GM23338 (cell line): ENCODE measurements around the gene CCDC57. TPM values are rescaled to one million over a fixed set of nuclear protein-coding genes. Genes with fewer than 3 reads are reported as not detected.

ENCODE experiments used
- ATAC-seq: fragments of 200-7000 bp; cut with Tn5 transposase; 3 replicates; pipeline ENCODE4 v1.9.1; 2020
- DNase-seq: peaks from one replicate; pipeline ENCODE4 v3.0.0-alpha.2; 2015; ENCODE audit warnings: low spot score
- H2AFZ ChIP-seq: fragments of 200-600 bp; sonication (generic); 2 replicates; pipeline ENCODE4 v1.8.0; 2016; ENCODE audit warnings: antibody characterized with exemption, mild to moderate bottlenecking, moderate library complexity
- H3F3A ChIP-seq: fragments of 200-600 bp; sonication (generic); replicated peaks from 2 replicates; pipeline ENCODE4 v1.8.0; 2017; ENCODE audit warnings: antibody characterized with exemption, mixed run types, low read depth
- H3K27ac ChIP-seq: fragments of 200-600 bp; sonication (generic); 2 replicates; pipeline ENCODE4 v1.6.1; 2016; ENCODE audit warnings: low read depth
- H3K27me3 ChIP-seq: fragments of 200-600 bp; sonication (generic); 2 replicates; pipeline ENCODE4 v1.8.0; 2016; ENCODE audit warnings: mild to moderate bottlenecking, mixed run types, moderate library complexity; ENCODE audit not compliant: insufficient read depth
- H3K36me3 ChIP-seq: fragments of 200-600 bp; sonication (generic); 2 replicates; pipeline ENCODE4 v1.8.0; 2016; ENCODE audit warnings: mild to moderate bottlenecking; ENCODE audit not compliant: insufficient read depth
- H3K4me1 ChIP-seq: fragments of 200-600 bp; sonication (generic); 2 replicates; pipeline ENCODE4 v1.8.0; 2016; ENCODE audit warnings: mild to moderate bottlenecking, moderate library complexity; ENCODE audit not compliant: insufficient read depth
- H3K4me2 ChIP-seq: fragments of 200-600 bp; sonication (generic); 2 replicates; pipeline ENCODE4 v1.7.1; 2017; ENCODE audit warnings: mixed run types
- H3K4me3 ChIP-seq: fragments of 200-600 bp; sonication (generic); 2 replicates; pipeline ENCODE4 v1.6.1; 2016; ENCODE audit warnings: mixed run types
- H3K79me2 ChIP-seq: fragments of 200-600 bp; sonication (generic); replicated peaks from 2 replicates; pipeline ENCODE4 v1.8.0; 2017; ENCODE audit warnings: mild to moderate bottlenecking; ENCODE audit not compliant: insufficient read depth
- H3K9me2 ChIP-seq: fragments of 200-600 bp; sonication (generic); 2 replicates; pipeline ENCODE4 v1.8.0; 2017; ENCODE audit not compliant: insufficient read depth
- H4K20me1 ChIP-seq: fragments of 200-600 bp; sonication (generic); replicated peaks from 2 replicates; pipeline ENCODE4 v1.8.0; 2017; ENCODE audit warnings: mild to moderate bottlenecking; ENCODE audit not compliant: insufficient read depth
- H3K27ac Mint-ChIP-seq: 2 replicates; pipeline ENCODE4 v1.8.0; 2020; ENCODE audit warnings: inconsistent platforms, mild to moderate bottlenecking, moderate library complexity, mixed read lengths
- H3K27me3 Mint-ChIP-seq: 3 replicates; pipeline ENCODE4 v1.8.0; 2022; ENCODE audit warnings: low read depth, mild to moderate bottlenecking, moderate library complexity, mixed read lengths, inconsistent platforms; ENCODE audit not compliant: insufficient read depth, poor library complexity
- H3K36me3 Mint-ChIP-seq: 3 replicates; pipeline ENCODE4 v1.8.0; 2021; ENCODE audit warnings: low read depth, mild to moderate bottlenecking, inconsistent platforms, moderate library complexity, mixed read lengths
- H3K4me1 Mint-ChIP-seq: 3 replicates; pipeline ENCODE4 v1.8.0; 2020; ENCODE audit warnings: mild to moderate bottlenecking, inconsistent platforms, mixed read lengths
- H3K4me3 Mint-ChIP-seq: 3 replicates; pipeline ENCODE4 v1.8.0; 2021; ENCODE audit warnings: moderate library complexity, mild to moderate bottlenecking, inconsistent platforms, mixed read lengths
- H3K9me3 Mint-ChIP-seq: 3 replicates; pipeline ENCODE4 v1.8.0; 2020; ENCODE audit warnings: moderate library complexity, mild to moderate bottlenecking, inconsistent platforms, mixed read lengths
- EZH2 ChIP-seq: fragments of 200-600 bp; sonication (generic); IDR thresholded peaks from one replicate; pipeline ENCODE4 v1.8.0; 2017; ENCODE audit warnings: antibody characterized with exemption, mild to moderate bottlenecking, low read depth; ENCODE audit not compliant: unreplicated experiment
- EZH2phosphoT487 ChIP-seq: fragments of 200-600 bp; sonication (generic); IDR thresholded peaks from one replicate; pipeline ENCODE4 v1.8.1; 2018; ENCODE audit warnings: antibody characterized with exemption; ENCODE audit not compliant: unreplicated experiment
- POLR2AphosphoS5 ChIP-seq: IDR thresholded peaks from 2 replicates; pipeline ENCODE4 v1.6.1; 2016; ENCODE audit warnings: antibody characterized with exemption, low read depth
- STAT1 ChIP-seq: IDR thresholded peaks from one replicate; pipeline ENCODE4 v1.6.1; 2016; ENCODE audit warnings: antibody characterized with exemption; ENCODE audit not compliant: unreplicated experiment
- ZNF114 ChIP-seq: fragments of 250-450 bp; sonication (Bioruptor Pico); IDR thresholded peaks from 2 replicates; pipeline ENCODE4 v1.5.0; 2020; ENCODE audit warnings: mild to moderate bottlenecking, moderate library complexity
- ZNF331 ChIP-seq: fragments of 250-450 bp; sonication (Bioruptor Pico); IDR thresholded peaks from 2 replicates; pipeline ENCODE4 v1.5.0; 2020; ENCODE audit warnings: low read depth, mild to moderate bottlenecking, moderate library complexity
- polyA plus RNA-seq: library from polyadenylated mRNA; unstranded; fragments of >200 nt; fragmentation: Nextera tagmentation; extraction: Ambion mirVana; gene quantifications from 2 replicates; pipeline ENCODE4 v1.2.1, GENCODE V29; 2016
- total RNA-seq: library from RNA; depleted of rRNA; stranded (reverse); fragments of >200 nt; shearing (Covaris generic); gene quantifications from 2 replicates; pipeline ENCODE4 v1.2.3, GENCODE V29; 2014
- TF ChIP-seq, protein P1 (sequence below): IDR thresholded peaks from one replicate; pipeline ENCODE4 v1.6.1; 2018; ENCODE audit warnings: antibody characterized with exemption; ENCODE audit not compliant: unreplicated experiment
- TF ChIP-seq, protein P2 (sequence below): fragments of 250-450 bp; sonication (Bioruptor Pico); IDR thresholded peaks from 2 replicates; pipeline ENCODE4 v1.5.0; 2020; ENCODE audit warnings: mild to moderate bottlenecking, moderate library complexity

The CCDC57 gene
- total and polyA plus RNA-seq, 2 experiments from 2014 or later, result 7.0 to 16.3 TPM

DNA sequence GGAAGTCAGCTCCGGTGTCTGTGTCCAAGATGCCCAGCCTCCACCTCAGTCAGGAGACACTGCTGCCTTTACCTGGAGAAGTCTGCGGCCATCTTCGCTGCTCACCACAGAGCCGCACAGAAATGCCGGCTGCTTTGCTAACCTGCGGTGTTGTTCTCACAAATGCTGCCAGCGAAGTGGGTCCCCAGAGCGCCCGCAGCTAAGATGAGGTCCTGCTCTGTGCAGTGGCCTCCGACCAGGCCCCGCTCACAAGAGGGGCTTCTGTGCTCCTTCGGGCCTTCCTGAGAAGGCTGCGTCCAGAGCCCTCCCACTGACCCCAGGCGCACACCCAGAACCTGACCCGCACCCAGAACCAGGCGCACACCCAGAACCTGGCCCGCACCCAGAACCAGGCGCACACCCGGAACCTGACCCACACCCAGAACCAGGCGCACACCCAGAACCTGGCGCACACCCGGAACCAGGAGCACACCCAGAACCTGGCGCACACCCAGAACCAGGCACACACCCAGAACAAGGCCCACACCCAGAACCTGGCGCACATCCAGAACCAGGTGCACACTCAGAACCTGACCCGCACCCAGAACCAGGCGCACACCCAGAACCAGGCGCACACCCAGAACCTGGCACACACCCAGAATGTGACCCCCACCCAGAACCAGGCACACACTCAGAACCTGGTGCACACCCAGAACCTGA lies 63.1 kb downstream of the CCDC57 start:
- H4K20me1 ChIP-seq, result no peaks in the 10 kb centered on the region; the same call in 1 of the 2 replicates
- no peaks in the 10 kb centered on the region for H3K79me2 ChIP-seq
- no peaks in the 10 kb centered on the region for H3K4me1 ChIP-seq
- no peak for DNase-seq
- no peaks in the 10 kb centered on the region for H3K4me1 Mint-ChIP-seq
- no peak overlapping the region for H3K4me3 Mint-ChIP-seq
- peaks cover 19% of the 10 kb centered on the region for H3K9me3 Mint-ChIP-seq
- no peak overlapping the region for H3K4me2 ChIP-seq
- H3K27me3 ChIP-seq, result no peaks in the 10 kb centered on the region
- H3K4me3 ChIP-seq, result no peak overlapping the region
- H3K27ac ChIP-seq, result no peak overlapping the region
- no peak overlapping the region for H3K27ac Mint-ChIP-seq
- H3F3A ChIP-seq, result no peaks in the 10 kb centered on the region
- TF ChIP-seq, protein P1, sequence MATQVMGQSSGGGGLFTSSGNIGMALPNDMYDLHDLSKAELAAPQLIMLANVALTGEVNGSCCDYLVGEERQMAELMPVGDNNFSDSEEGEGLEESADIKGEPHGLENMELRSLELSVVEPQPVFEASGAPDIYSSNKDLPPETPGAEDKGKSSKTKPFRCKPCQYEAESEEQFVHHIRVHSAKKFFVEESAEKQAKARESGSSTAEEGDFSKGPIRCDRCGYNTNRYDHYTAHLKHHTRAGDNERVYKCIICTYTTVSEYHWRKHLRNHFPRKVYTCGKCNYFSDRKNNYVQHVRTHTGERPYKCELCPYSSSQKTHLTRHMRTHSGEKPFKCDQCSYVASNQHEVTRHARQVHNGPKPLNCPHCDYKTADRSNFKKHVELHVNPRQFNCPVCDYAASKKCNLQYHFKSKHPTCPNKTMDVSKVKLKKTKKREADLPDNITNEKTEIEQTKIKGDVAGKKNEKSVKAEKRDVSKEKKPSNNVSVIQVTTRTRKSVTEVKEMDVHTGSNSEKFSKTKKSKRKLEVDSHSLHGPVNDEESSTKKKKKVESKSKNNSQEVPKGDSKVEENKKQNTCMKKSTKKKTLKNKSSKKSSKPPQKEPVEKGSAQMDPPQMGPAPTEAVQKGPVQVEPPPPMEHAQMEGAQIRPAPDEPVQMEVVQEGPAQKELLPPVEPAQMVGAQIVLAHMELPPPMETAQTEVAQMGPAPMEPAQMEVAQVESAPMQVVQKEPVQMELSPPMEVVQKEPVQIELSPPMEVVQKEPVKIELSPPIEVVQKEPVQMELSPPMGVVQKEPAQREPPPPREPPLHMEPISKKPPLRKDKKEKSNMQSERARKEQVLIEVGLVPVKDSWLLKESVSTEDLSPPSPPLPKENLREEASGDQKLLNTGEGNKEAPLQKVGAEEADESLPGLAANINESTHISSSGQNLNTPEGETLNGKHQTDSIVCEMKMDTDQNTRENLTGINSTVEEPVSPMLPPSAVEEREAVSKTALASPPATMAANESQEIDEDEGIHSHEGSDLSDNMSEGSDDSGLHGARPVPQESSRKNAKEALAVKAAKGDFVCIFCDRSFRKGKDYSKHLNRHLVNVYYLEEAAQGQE, result no peak
- no peak for TF ChIP-seq EZH2phosphoT487
- TF ChIP-seq ZNF331 (CRISPR knock-in tag), result no peak
- H2AFZ ChIP-seq, result no peak overlapping the region
- ATAC-seq, result no peak
- H3K9me2 ChIP-seq, result no peaks in the 10 kb centered on the region
- H3K36me3 Mint-ChIP-seq, result peaks cover 22% of the 10 kb centered on the region
- no peaks in the 10 kb centered on the region for H3K36me3 ChIP-seq
- H3K27me3 Mint-ChIP-seq, result peaks cover 14% of the 10 kb centered on the region

GRCh38 chr17:82148997-82149396 lies 63.6 kb downstream of the CCDC57 start:
- H3K27me3 ChIP-seq, result no peaks in the 10 kb centered on the region
- no peak overlapping the region for H3K4me2 ChIP-seq
- H3K4me3 ChIP-seq, result no peak overlapping the region
- H3K9me2 ChIP-seq, result no peaks in the 10 kb centered on the region
- peaks cover 14% of the 10 kb centered on the region for H3K27me3 Mint-ChIP-seq
- H3K36me3 Mint-ChIP-seq, result peaks cover 22% of the 10 kb centered on the region
- H3F3A ChIP-seq, result no peaks in the 10 kb centered on the region
- H3K27ac ChIP-seq, result no peak overlapping the region
- ATAC-seq (no peak), DNase-seq (no peak)
- peaks cover 19% of the 10 kb centered on the region for H3K9me3 Mint-ChIP-seq
- H2AFZ ChIP-seq, result no peak overlapping the region
- no peak overlapping the region for H3K27ac Mint-ChIP-seq
- H3K79me2 ChIP-seq, result no peaks in the 10 kb centered on the region
- no peaks in the 10 kb centered on the region for H3K4me1 ChIP-seq
- no peaks in the 10 kb centered on the region; the same call in 1 of the 2 replicates for H4K20me1 ChIP-seq
- H3K4me1 Mint-ChIP-seq, result no peaks in the 10 kb centered on the region
- no peaks in the 10 kb centered on the region for H3K36me3 ChIP-seq
- H3K4me3 Mint-ChIP-seq, result no peak overlapping the region
- TF ChIP-seq STAT1, result no peak
- no peak for TF ChIP-seq EZH2
- TF ChIP-seq, protein P1, result no peak
- no peak for TF ChIP-seq ZNF114
- TF ChIP-seq, protein P2, sequence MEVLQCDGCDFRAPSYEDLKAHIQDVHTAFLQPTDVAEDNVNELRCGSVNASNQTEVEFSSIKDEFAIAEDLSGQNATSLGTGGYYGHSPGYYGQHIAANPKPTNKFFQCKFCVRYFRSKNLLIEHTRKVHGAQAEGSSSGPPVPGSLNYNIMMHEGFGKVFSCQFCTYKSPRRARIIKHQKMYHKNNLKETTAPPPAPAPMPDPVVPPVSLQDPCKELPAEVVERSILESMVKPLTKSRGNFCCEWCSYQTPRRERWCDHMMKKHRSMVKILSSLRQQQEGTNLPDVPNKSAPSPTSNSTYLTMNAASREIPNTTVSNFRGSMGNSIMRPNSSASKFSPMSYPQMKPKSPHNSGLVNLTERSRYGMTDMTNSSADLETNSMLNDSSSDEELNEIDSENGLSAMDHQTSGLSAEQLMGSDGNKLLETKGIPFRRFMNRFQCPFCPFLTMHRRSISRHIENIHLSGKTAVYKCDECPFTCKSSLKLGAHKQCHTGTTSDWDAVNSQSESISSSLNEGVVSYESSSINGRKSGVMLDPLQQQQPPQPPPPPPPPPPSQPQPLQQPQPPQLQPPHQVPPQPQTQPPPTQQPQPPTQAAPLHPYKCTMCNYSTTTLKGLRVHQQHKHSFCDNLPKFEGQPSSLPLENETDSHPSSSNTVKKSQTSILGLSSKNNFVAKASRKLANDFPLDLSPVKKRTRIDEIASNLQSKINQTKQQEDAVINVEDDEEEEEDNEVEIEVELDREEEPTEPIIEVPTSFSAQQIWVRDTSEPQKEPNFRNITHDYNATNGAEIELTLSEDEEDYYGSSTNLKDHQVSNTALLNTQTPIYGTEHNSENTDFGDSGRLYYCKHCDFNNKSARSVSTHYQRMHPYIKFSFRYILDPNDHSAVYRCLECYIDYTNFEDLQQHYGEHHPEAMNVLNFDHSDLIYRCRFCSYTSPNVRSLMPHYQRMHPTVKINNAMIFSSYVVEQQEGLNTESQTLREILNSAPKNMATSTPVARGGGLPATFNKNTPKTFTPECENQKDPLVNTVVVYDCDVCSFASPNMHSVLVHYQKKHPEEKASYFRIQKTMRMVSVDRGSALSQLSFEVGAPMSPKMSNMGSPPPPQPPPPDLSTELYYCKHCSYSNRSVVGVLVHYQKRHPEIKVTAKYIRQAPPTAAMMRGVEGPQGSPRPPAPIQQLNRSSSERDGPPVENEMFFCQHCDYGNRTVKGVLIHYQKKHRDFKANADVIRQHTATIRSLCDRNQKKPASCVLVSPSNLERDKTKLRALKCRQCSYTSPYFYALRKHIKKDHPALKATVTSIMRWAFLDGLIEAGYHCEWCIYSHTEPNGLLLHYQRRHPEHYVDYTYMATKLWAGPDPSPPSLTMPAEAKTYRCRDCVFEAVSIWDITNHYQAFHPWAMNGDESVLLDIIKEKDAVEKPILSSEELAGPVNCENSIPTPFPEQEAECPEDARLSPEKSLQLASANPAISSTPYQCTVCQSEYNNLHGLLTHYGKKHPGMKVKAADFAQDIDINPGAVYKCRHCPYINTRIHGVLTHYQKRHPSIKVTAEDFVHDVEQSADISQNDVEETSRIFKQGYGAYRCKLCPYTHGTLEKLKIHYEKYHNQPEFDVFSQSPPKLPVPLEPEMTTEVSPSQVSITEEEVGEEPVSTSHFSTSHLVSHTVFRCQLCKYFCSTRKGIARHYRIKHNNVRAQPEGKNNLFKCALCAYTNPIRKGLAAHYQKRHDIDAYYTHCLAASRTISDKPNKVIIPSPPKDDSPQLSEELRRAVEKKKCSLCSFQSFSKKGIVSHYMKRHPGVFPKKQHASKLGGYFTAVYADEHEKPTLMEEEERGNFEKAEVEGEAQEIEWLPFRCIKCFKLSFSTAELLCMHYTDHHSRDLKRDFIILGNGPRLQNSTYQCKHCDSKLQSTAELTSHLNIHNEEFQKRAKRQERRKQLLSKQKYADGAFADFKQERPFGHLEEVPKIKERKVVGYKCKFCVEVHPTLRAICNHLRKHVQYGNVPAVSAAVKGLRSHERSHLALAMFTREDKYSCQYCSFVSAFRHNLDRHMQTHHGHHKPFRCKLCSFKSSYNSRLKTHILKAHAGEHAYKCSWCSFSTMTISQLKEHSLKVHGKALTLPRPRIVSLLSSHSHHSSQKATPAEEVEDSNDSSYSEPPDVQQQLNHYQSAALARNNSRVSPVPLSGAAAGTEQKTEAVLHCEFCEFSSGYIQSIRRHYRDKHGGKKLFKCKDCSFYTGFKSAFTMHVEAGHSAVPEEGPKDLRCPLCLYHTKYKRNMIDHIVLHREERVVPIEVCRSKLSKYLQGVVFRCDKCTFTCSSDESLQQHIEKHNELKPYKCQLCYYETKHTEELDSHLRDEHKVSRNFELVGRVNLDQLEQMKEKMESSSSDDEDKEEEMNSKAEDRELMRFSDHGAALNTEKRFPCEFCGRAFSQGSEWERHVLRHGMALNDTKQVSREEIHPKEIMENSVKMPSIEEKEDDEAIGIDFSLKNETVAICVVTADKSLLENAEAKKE, result no peak
- TF ChIP-seq POLR2AphosphoS5, result no peak
